Dermis blood vessel endothelial cell (primary cell): ENCODE results near the gene ZBP1. TPM values are rescaled to one million over a fixed set of nuclear protein-coding genes. Genes with fewer than 3 reads are reported as not detected.
A peak's percentile ranks its signal among the peaks of the same experiment; 100 is the strongest.

ENCODE experiments used
- DNase-seq: peaks from one replicate; pipeline ENCODE4 v3.0.0; 2010
- total RNA-seq: library from RNA; depleted of rRNA; stranded (reverse); fragments of >200 nt; gene quantifications from 2 replicates; pipeline ENCODE4 v1.2.3, GENCODE V29; 2014

ZBP1 gene
- total RNA-seq, 1 donor from 2014 or later = not detected

DNA sequence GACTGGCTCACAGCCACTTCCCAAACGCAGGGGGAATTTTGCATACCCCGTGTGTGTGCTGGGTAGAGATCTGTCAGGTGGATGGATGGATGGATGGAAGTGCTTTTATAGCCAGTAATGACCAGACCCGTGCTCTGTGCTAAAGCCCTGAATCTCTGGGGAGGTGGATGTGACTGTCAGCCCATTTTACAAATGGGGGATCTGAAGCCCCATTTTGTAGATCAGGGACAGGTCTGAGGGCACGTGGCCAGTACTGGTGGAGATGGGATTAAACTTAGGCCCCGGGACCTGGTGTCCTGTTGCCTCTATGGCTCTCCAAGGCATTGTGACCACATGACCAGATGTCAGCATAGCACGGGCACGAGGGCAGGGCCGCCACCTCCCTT is 38.2 kb upstream of the ZBP1 start:
- DNase-seq = no peak

- no peak for DNase-seq
Measured at GRCh38 chr20:57657535-57658446, 37.6 kb upstream of the ZBP1 start.

DNA sequence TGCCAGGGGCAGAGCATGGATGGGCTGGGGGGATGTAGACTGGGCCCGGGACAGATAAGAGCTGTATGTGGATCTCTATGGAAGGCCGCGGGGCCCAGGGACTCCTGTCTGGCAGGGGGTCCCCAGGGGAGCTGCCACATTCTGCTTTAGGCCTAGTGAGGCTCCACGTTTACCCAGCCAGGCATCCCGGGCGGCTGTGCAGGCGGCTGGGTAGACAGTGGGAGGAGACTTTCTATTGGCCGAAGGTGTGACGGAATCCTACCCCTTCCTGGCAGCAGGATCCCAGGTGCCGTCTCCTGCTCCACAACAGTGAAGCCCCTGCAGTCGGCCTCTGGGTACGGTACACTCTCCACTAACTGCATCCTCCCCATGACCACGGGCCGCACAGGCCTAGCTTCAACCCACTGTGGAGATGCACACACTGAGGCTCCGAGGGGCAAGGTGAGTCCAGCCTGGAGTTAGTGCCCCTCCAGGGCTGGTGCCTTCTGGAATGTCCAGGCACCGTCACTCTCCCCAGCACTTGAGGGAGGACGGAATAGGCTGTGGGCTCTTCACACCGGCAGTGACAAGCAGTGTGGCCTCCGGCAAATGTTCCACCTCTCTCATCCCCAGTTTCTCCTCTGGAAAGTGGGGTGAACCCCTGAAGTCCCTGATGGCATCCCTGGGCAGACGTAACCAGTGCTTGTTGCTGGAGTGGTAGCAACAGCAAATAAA is 36.8 kb upstream of the ZBP1 start:
- no peak for DNase-seq

DNA sequence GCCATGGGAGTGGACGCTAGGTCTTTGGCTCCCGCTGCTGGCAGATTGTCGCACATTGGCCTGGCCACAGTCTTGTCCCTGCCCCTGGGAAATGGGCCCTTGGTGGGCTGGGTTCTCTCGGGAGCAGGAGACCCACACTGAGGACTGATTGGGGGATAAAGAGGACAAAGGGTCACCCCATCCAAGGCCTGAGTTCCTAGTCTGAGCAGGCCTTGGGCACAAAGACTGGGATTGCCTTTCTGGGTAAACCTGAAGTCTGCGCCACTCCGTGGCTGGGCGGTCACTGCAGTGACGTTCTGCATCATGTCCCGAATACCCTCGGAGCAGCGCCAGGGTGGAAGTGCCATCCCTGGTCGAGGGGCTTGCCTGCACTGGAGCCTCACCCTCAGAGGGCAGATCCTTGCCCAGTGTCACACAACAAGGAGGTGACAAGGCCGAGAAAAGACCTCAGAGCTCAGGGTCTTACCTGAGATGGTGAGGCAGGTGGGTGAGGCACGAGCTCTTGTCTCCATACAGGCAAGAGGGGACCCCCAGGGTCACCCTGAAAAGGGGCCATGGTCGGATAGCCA is 36.1 kb upstream of the ZBP1 start:
- DNase-seq = no peak

DNA sequence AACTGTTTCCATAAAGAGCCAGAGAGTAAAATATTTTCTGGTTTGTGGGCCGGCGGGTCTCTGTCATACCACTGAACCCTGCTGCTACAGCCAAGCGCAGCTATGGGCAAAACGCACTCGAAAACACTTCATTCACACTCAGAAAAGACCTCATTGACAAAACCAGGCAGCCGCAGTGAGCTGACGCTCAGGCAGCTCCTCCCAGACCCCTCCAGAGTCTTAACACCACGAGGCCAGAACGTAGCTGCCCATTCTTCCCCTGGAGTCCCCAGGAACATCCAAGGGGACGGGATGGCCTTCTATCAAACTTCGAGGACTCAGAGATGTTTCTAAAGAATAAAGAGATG is 35.6 kb upstream of the ZBP1 start:
- DNase-seq = no peak

- no peak for DNase-seq
Measured at GRCh38 chr20:57654998-57655808, 35.0 kb upstream of the ZBP1 start.

- peak; percentile 79 for DNase-seq
Measured at GRCh38 chr20:57654363-57654997, 34.3 kb upstream of the ZBP1 start.

DNA sequence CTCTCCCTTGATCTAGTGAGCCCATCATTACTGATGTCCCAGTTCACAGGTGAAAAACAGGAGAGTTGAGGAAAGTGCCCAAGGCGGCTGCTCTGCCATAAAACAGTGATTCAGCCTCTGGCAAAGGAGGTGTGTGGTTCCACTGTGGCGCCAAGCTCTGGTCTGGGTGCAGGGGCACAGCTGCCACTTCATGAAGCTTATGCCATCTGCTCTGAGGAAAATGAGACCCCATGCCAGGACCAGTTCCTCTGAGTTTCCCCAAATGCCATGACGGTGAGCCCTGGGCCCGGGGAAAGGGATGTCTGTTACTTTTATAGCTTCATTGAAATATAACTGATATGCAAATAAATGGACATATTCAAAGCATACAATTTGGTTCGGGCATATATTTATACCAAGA is 33.7 kb upstream of the ZBP1 start:
- DNase-seq = no peak

DNA sequence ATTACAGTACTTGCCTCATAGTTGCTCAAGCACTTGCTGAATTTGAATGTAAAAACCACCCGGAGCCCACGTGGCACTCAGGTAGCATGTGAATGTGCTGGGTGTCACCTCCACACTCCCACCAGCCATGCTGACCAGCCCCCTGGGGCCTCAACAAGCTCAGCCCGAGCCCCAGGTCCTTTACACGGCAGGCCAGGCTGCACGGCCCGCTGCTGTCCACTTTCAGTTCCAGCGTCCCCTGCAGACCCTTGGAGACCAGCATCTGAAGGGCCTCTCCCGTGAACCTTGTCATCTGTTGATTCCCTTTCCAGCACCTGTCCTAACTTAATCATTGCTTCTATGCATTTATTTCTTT is 33.3 kb upstream of the ZBP1 start:
- DNase-seq = no peak

- no peak for DNase-seq
Measured at GRCh38 chr20:57652606-57653545, 32.6 kb upstream of the ZBP1 start.

DNA sequence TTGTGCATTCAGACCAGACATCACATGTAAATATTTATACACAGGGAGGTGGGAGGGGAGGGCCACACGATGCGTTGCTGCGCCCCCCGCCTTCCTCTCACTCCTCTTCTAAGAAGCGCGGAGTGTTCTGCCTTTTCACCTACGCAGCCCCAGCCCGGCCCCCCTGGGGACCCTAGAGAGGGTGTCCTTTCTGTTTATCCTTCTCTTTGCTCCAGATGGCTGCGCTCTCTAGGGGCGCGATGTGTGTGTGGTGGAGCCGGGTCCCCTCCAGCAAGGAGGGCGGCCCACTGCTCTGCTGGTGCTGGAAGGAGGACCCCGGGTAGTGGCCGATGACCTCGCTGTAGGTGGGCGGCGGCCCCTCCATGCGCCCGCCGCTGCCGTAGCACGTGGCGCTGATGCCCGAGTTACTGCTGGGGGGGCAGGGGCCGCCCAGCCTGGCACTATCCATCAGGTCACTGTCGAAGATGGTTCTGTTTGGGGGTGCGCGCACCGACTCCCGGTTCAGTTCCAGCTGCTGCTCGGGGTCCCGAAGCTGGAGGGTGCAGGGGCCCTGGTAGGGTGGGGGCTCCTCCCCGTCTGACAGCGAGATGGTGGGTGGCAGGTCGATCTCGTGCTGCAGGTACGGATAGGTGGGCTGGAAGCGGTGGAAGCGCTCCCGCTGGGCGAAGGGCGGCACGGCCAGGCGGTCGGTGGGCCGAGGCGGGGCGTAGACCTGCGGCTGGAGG is 31.8 kb upstream of the ZBP1 start:
- no peak for DNase-seq

- no peak for DNase-seq
Measured at GRCh38 chr20:57650756-57651483, 30.7 kb upstream of the ZBP1 start.

DNA sequence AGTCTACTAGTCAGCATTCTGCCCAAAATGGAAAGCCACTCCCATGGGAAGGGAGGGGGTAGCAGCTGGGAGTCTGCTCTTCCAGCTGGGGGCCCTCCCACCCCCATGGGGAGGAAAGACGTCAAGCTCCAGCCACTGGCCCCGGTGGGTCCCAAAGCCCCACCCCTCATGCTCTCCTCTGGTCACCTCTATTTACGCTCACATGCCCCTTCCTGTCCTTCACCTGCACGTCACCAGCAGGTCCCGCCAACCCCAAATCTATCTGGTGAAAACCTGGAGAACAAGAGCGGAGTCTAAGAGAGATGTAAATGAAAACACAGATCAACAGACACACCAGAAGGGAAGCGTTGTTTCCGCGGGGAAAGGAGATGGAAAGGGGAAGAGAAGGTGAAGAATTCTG is 30.0 kb upstream of the ZBP1 start:
- DNase-seq = no peak

DNA sequence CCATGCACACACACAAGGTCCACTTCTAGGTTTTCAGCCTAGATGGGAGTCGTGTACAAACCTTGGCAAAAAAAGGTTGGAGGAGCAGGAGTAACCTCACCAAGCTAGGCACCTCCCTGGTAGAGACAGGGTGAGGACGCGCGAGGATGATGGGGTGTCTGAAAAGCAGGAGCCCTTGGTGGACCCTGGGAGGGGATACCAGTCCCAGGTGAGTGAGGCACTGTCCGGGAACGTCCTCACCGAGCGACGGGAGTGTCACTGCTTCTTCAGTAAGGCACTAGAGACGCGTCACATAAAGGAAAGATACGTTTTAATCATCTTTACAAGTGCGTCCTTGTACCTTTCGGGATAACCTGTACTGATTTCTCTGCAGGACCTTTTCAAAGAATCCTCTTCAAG is 29.4 kb upstream of the ZBP1 start:
- DNase-seq = no peak

DNA sequence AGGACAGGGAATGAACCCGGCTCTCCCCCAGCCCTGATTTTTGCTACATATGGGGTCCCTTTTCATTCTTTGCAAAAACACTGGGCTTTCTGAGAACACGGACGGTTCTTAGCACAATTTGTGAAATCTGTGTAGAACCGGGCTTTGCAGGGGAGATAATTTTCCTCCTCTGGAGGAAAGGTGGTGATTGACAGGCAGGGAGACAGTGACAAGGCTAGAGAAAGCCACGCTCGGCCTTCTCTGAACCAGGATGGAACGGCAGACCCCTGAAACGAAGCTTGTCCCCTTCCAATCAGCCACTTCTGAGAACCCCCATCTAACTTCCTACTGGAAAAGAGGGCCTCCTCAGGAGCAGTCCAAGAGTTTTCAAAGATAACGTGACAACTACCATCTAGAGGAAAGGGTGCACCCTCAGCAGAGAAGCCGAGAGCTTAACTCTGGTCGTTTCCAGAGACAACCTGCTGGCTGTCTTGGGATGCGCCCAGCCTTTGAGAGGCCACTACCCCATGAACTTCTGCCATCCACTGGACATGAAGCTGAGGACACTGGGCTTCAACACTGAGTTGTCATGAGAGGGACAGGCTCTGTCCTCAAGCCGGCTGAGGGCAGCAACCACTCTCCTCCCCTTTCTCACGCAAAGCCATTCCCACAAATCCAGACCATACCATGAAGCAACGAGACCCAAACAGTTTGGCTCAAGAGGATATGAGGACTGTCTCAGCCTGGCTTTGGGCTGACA is 28.8 kb upstream of the ZBP1 start:
- DNase-seq = no peak

GRCh38 chr20:57647933-57648785 is 27.9 kb upstream of the ZBP1 start:
- no peak for DNase-seq

- DNase-seq = no peak
Measured at GRCh38 chr20:57647006-57647932, 27.0 kb upstream of the ZBP1 start.
